Ishikawa (cell line): ENCODE data around the gene CLNK.

ENCODE experiments used
- EP300 ChIP-seq: IDR thresholded peaks from 2 replicates; pipeline ENCODE4 v1.6.1; 2012; ENCODE audit warnings: borderline replicate concordance
- USF1 ChIP-seq: IDR thresholded peaks from 2 replicates; pipeline ENCODE4 v1.6.1; 2012

- TF ChIP-seq EP300 (no peak), USF1 (no peak)
These were observed 94.8 kb downstream of the CLNK start for GRCh38 chr4:10589799-10590198.
